Memory B cell (primary cell): ENCODE data around the gene GMPPA.

Experiments used
- ATAC-seq: fragments of 150-1000 bp; cut with Tn5 transposase; 2 replicates; pipeline ENCODE4 v1.10.0; 2021; ENCODE audit warnings: low read depth, mild to moderate bottlenecking, moderate library complexity
- DNase-seq, 2 donors: peaks; one replicate each; pipeline ENCODE4 v3.0.0; 2022; ENCODE audit warnings: low spot score in 2 of 2
- H3K27ac Mint-ChIP-seq: one replicate; pipeline ENCODE4 v1.8.0; 2022; ENCODE audit warnings: mild to moderate bottlenecking, moderate library complexity, mixed read lengths
- H3K27me3 Mint-ChIP-seq: one replicate; pipeline ENCODE4 v1.8.0; 2022; ENCODE audit warnings: mixed read lengths
- H3K36me3 Mint-ChIP-seq: one replicate; pipeline ENCODE4 v1.8.0; 2022; ENCODE audit warnings: mild to moderate bottlenecking, mixed read lengths
- H3K4me1 Mint-ChIP-seq: one replicate; pipeline ENCODE4 v1.8.0; 2022; ENCODE audit warnings: mixed read lengths
- H3K4me3 Mint-ChIP-seq: one replicate; pipeline ENCODE4 v1.8.0; 2022; ENCODE audit warnings: mild to moderate bottlenecking, moderate library complexity, mixed read lengths
- H3K9me3 Mint-ChIP-seq: one replicate; pipeline ENCODE4 v1.8.0; 2022; ENCODE audit warnings: mixed read lengths

Gene GMPPA

GRCh38 chr2:219547621-219548020 is 48.9 kb downstream of the GMPPA start:
- peaks cover 12% of the 10 kb centered on the region for H3K4me1 Mint-ChIP-seq
- H3K9me3 Mint-ChIP-seq: no peaks in the 10 kb centered on the region
- no peaks in the 10 kb centered on the region for H3K36me3 Mint-ChIP-seq
- H3K27me3 Mint-ChIP-seq: peaks cover 44% of the 10 kb centered on the region
- no peak overlapping the region for H3K4me3 Mint-ChIP-seq
- no peak overlapping the region for H3K27ac Mint-ChIP-seq
- DNase-seq (no peak), ATAC-seq (no peak)

GRCh38 chr2:219548990-219549389 is 50.3 kb downstream of the GMPPA start:
- no peaks in the 10 kb centered on the region for H3K9me3 Mint-ChIP-seq
- no peak overlapping the region for H3K4me3 Mint-ChIP-seq
- H3K27me3 Mint-ChIP-seq: peaks cover 51% of the 10 kb centered on the region
- H3K27ac Mint-ChIP-seq: no peak overlapping the region
- ATAC-seq: no peak
- H3K4me1 Mint-ChIP-seq: peaks cover 12% of the 10 kb centered on the region
- DNase-seq: no peak
- H3K36me3 Mint-ChIP-seq: no peaks in the 10 kb centered on the region

DNA sequence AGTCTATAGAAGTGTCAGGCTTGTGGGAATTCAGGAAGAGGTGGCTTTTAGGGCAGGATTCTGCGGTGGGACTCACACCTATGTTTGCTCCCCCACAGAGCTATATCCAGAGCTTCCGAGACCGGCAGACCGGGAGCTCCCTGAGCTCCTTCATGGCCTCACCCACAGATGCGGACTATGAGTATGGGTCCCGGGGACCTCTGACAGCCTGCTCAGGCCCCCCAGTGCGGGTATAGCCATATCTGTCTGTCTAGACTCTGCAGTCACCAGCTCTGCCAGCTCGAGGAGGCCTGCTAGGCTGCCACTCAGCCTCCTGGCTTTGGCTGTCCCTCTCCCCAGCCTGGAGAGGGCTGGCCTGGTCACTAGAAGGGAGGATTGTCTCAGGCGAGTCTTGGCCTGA is 50.9 kb downstream of the GMPPA start:
- Mint-ChIP-seq H3K9me3 (no peaks in the 10 kb centered on the region), H3K4me1 (peaks cover 9% of the 10 kb centered on the region), H3K4me3 (no peak overlapping the region), H3K36me3 (no peaks in the 10 kb centered on the region), H3K27me3 (peaks cover 53% of the 10 kb centered on the region), H3K27ac (no peak overlapping the region)
- ATAC-seq (no peak), DNase-seq (no peak)

- no peaks in the 10 kb centered on the region for H3K36me3 Mint-ChIP-seq
- peak overlapping the region; percentile 76 for H3K4me3 Mint-ChIP-seq
- peaks cover 9% of the 10 kb centered on the region for H3K4me1 Mint-ChIP-seq
- no peak for ATAC-seq
- DNase-seq: no peak
- H3K27ac Mint-ChIP-seq: no peak overlapping the region
- peaks cover 44% of the 10 kb centered on the region for H3K27me3 Mint-ChIP-seq
- no peaks in the 10 kb centered on the region for H3K9me3 Mint-ChIP-seq
These were observed 53.0 kb downstream of the GMPPA start for GRCh38 chr2:219551441-219552381.

DNA sequence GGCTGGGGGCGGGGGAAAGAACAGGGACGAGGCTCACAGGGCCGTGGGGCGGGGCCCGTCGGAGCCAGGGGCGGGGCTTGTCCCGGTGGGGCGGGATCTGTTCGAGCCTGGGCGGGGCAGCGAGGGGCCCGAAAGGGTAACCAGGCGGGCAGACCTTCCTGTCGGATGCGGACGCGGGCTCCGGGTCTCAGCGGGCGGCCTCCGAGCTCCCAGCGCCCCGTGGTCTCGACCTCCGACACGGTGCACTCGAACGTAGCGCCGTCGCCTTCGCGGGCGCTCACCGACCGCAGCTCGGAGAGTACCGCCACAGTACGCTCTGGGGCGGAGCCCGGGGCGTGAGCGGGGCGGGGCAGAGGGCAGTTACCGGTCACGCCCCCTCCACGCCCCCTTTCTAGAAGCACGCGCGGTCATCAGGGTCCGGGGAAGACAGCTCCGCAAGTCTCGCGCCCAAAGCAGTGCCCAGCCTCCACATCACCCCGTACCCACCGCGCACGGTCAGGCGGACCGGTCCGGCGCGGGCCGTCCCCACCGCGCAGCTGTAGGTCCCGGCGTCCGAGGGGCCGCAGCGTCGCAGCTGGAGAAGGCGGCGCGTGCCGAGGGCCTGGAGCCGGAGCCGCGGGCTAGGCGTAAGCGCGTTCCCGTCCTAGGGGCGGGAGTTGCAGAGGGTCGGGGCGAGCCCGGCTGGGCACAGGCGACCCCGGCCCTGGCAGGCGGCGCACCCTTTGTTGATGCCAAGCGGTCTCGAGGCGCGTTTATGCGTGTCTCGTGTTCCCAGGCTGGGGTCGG is 53.9 kb downstream of the GMPPA start:
- H3K4me3 Mint-ChIP-seq: peak overlapping the region; percentile 76
- peak; percentile 96 for ATAC-seq
- peaks cover 9% of the 10 kb centered on the region for H3K4me1 Mint-ChIP-seq
- no peak overlapping the region for H3K27ac Mint-ChIP-seq
- no peaks in the 10 kb centered on the region for H3K9me3 Mint-ChIP-seq
- peak; percentile 63 to 75 for DNase-seq
- H3K27me3 Mint-ChIP-seq: peaks cover 40% of the 10 kb centered on the region
- no peaks in the 10 kb centered on the region for H3K36me3 Mint-ChIP-seq

GRCh38 chr2:219553168-219553417 is 54.4 kb downstream of the GMPPA start:
- H3K27ac Mint-ChIP-seq: no peak overlapping the region
- DNase-seq (no peak), ATAC-seq (no peak)
- peaks cover 39% of the 10 kb centered on the region for H3K27me3 Mint-ChIP-seq
- H3K9me3 Mint-ChIP-seq: no peaks in the 10 kb centered on the region
- H3K4me3 Mint-ChIP-seq: no peak overlapping the region
- no peaks in the 10 kb centered on the region for H3K36me3 Mint-ChIP-seq
- peaks cover 9% of the 10 kb centered on the region for H3K4me1 Mint-ChIP-seq

DNA sequence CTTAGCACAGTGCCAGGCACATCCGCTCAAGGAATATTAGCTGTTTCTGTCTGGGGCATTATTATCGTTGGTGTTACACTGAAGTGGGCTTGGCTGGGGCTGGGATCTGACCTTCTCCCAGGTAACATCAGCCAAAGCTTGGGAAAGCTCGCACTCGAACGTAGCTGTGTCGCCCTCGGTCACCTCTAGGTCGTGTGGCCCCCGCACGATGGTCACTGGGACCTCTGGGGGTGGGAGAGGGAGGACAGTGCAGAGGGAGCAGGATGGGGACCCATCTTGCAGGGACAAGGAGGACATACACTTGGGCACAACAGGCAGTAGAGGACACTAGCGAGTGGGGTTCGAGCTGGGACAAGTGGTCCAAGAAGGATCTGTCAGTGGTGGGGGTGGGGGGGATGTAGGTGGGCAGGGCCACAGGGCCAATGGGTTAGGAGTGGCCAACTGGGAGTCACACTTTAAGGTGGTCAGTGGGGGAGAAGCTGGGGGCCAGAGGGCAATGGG is 54.8 kb downstream of the GMPPA start:
- Mint-ChIP-seq H3K36me3 (no peaks in the 10 kb centered on the region), H3K9me3 (no peaks in the 10 kb centered on the region), H3K27ac (no peak overlapping the region), H3K27me3 (peaks cover 37% of the 10 kb centered on the region), H3K4me3 (no peak overlapping the region), H3K4me1 (peaks cover 9% of the 10 kb centered on the region)
- ATAC-seq (no peak), DNase-seq (no peak)

DNA sequence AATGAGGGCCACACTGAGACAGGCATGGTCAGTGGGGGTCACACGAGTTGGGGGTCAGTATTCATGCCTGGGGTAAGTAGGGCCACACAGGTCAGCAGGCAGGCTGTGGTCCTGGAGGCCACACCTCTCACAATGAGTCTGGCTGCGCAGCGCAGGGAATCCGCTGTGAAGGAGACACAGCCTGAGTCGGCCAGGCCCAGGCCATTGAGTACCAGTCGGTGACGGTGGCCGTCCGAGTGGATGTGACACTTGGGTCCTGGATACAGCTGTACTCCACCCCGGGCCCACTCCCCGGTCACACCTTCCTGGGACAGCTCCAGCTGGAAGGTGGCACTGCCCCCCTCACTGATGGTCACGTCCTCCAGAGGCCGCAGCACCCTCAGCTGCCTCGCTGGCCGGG is 55.7 kb downstream of the GMPPA start:
- no peak for DNase-seq
- Mint-ChIP-seq H3K27ac (no peak overlapping the region), H3K27me3 (peaks cover 34% of the 10 kb centered on the region), H3K9me3 (no peaks in the 10 kb centered on the region), H3K36me3 (no peaks in the 10 kb centered on the region), H3K4me1 (peaks cover 9% of the 10 kb centered on the region), H3K4me3 (no peak overlapping the region)
- ATAC-seq: no peak

- Mint-ChIP-seq H3K36me3 (no peaks in the 10 kb centered on the region), H3K9me3 (no peaks in the 10 kb centered on the region), H3K4me1 (peaks cover 7% of the 10 kb centered on the region), H3K4me3 (no peak overlapping the region), H3K27ac (no peak overlapping the region), H3K27me3 (peaks cover 36% of the 10 kb centered on the region)
- DNase-seq (no peak), ATAC-seq (no peak)
These were observed 57.3 kb downstream of the GMPPA start for GRCh38 chr2:219555956-219556355.

GRCh38 chr2:219556413-219556812 is 57.7 kb downstream of the GMPPA start:
- no peak overlapping the region for H3K4me3 Mint-ChIP-seq
- no peak for ATAC-seq
- peaks cover 6% of the 10 kb centered on the region for H3K4me1 Mint-ChIP-seq
- H3K27ac Mint-ChIP-seq: no peak overlapping the region
- H3K27me3 Mint-ChIP-seq: peaks cover 37% of the 10 kb centered on the region
- H3K36me3 Mint-ChIP-seq: no peaks in the 10 kb centered on the region
- H3K9me3 Mint-ChIP-seq: no peaks in the 10 kb centered on the region
- no peak for DNase-seq
